H1 (cell line): ENCODE results near the gene ZNF813. TPM values are rescaled to one million over a fixed set of nuclear protein-coding genes. Genes with fewer than 3 reads are reported as not detected.

Experiments
- ATF2 ChIP-seq: IDR thresholded peaks from 2 replicates; pipeline ENCODE4 v1.6.1; 2012; ENCODE audit warnings: low read length, inconsistent platforms
- BCL11A ChIP-seq, 2 experiments: IDR thresholded peaks; one replicate each; pipeline ENCODE4 v1.6.1; 2011; ENCODE audit warnings: low read depth in 2 of 2, low read length in 2 of 2, mild to moderate bottlenecking in 2 of 2
- CTBP2 ChIP-seq: IDR thresholded peaks from 2 replicates; pipeline ENCODE4 v1.7.0; 2011; ENCODE audit warnings: borderline replicate concordance, mild to moderate bottlenecking, moderate library complexity, mixed read lengths, low read length; ENCODE audit not compliant: insufficient read depth, insufficient read length
- EZH2 ChIP-seq: fragments of 200-600 bp; sonication (generic); IDR thresholded peaks from 2 replicates; pipeline ENCODE4 v1.7.1; 2012; ENCODE audit warnings: low read depth, mild to moderate bottlenecking, moderate library complexity, low read length, inconsistent platforms; ENCODE audit not compliant: severe bottlenecking
- POU5F1 ChIP-seq: IDR thresholded peaks from 2 replicates; pipeline ENCODE4 v1.6.1; 2011; ENCODE audit warnings: low read depth, mild to moderate bottlenecking, low read length, moderate library complexity
- SRF ChIP-seq: IDR thresholded peaks from 2 replicates; pipeline ENCODE4 v1.6.1; 2011; ENCODE audit warnings: mild to moderate bottlenecking, low read depth, low read length, moderate library complexity
- TCF12 ChIP-seq: IDR thresholded peaks from 2 replicates; pipeline ENCODE4 v1.6.1; 2011; ENCODE audit warnings: low read depth, mild to moderate bottlenecking, low read length
- ZNF274 ChIP-seq: IDR thresholded peaks from 2 replicates; pipeline ENCODE4 v1.7.0; 2012; ENCODE audit warnings: low read length, borderline replicate concordance; ENCODE audit errors: extremely low read depth
- polyA plus RNA-seq, 7 experiments: library from polyadenylated mRNA; depleted of rRNA in 3 of 7; stranded (reverse) in 5 of 7; unstranded in 2 of 7; fragments of >200 nt in 5 of 7; fragments of 200-250 nt in 2 of 7; gene quantifications; 1 replicate in 5 of 7; 2 replicates in 1 of 7; 4 replicates in 1 of 7; pipeline versions ENCODE4 v1.2.1 to v1.2.3, GENCODE V29; 2011 to 2013; ENCODE audit warnings: missing spikeins in 2 of 7, mixed read lengths in 2 of 7
- total RNA-seq: library from RNA; stranded (reverse); fragmentation: NEBNext Ultra II Directional; extraction: Animal tissue kit (Norgen Biotek cat#: 25700); gene quantifications from 2 replicates; pipeline ENCODE4 v1.2.1, GENCODE V29; 2021

Gene ZNF813
- total and polyA plus RNA-seq, 2 of the 8 experiments (the other 6 are each of a cell fraction or from before 2014, with no cell fraction given): 2.9 to 22.1 TPM

GRCh38 chr19:53532362-53532761 is 64.8 kb downstream of the ZNF813 start (continued):
- TF ChIP-seq ATF2: no peak
- TF ChIP-seq POU5F1: no peak
- TF ChIP-seq CTBP2: no peak
- TF ChIP-seq SRF: no peak
- TF ChIP-seq TCF12: no peak
- no peak for TF ChIP-seq EZH2
- no peak for TF ChIP-seq BCL11A (IDR thresholded peaks at IDR 0.05; ENCODE audit: low read depth in 2 of 2, low read length in 2 of 2)
- TF ChIP-seq ZNF274: no peak
